SK-N-DZ (cell line): ENCODE results near the gene MAN2A1.
"Not testable (repeated sequence)": the region's sequence is repeated elsewhere in the genome, so short reads cannot be mapped to it uniquely, and the experiment has no call there.

Experiments
- DNase-seq: peaks from one replicate; pipeline ENCODE4 v3.0.0-alpha.2; 2015; ENCODE audit warnings: low spot score

The MAN2A1 gene

GRCh38 chr5:109865637-109866036 lies 175.9 kb downstream of the MAN2A1 start:
- DNase-seq: no peak

GRCh38 chr5:109866051-109866450 lies 176.3 kb downstream of the MAN2A1 start:
- DNase-seq: no peak

GRCh38 chr5:109868737-109869136 lies 179.0 kb downstream of the MAN2A1 start:
- DNase-seq: no peak

- no peak for DNase-seq
Observed at GRCh38 chr5:109873687-109874086, 184.0 kb downstream of the MAN2A1 start.

- DNase-seq: no peak
Observed at GRCh38 chr5:109874108-109874507, 184.4 kb downstream of the MAN2A1 start.

- DNase-seq: no peak
Observed at GRCh38 chr5:109876030-109876725, 186.5 kb downstream of the MAN2A1 start.

GRCh38 chr5:109876941-109877669 lies 187.4 kb downstream of the MAN2A1 start:
- no peak for DNase-seq

GRCh38 chr5:109877670-109878045 lies 187.9 kb downstream of the MAN2A1 start:
- no peak for DNase-seq

GRCh38 chr5:109878887-109879286 lies 189.2 kb downstream of the MAN2A1 start:
- no peak for DNase-seq

- no peak for DNase-seq
Observed at GRCh38 chr5:109880907-109881685, 191.4 kb downstream of the MAN2A1 start.

- DNase-seq: no peak
Observed at GRCh38 chr5:109882546-109882945, 192.8 kb downstream of the MAN2A1 start.

- no peak for DNase-seq
Observed at GRCh38 chr5:109884676-109885075, 194.9 kb downstream of the MAN2A1 start.

GRCh38 chr5:109885205-109885604 lies 195.5 kb downstream of the MAN2A1 start:
- DNase-seq: no peak

GRCh38 chr5:109888989-109889388 lies 199.3 kb downstream of the MAN2A1 start:
- no peak for DNase-seq

- not testable (repeated sequence) for DNase-seq
Observed at GRCh38 chr5:109893271-109893670, 203.5 kb downstream of the MAN2A1 start.

GRCh38 chr5:109898269-109899162 lies 208.8 kb downstream of the MAN2A1 start:
- no peak for DNase-seq

- DNase-seq: no peak
Observed at GRCh38 chr5:109899163-109899535, 209.4 kb downstream of the MAN2A1 start.

GRCh38 chr5:109900461-109900860 lies 210.7 kb downstream of the MAN2A1 start:
- DNase-seq: no peak

- DNase-seq: no peak
Observed at GRCh38 chr5:109900911-109901627, 211.3 kb downstream of the MAN2A1 start.

- DNase-seq: no peak
Observed at GRCh38 chr5:109901628-109901981, 211.9 kb downstream of the MAN2A1 start.

GRCh38 chr5:109903061-109903460 lies 213.3 kb downstream of the MAN2A1 start:
- DNase-seq: no peak
